NCI-H2029 (cell line): ENCODE results near the gene ADAP1.

Experiments
- DNase-seq: peaks from one replicate; lab custom pipeline; 2025; lab: John Stamatoyannopoulos, UW

The ADAP1 gene

GRCh38 chr7:895451-896052 lies 58.9 kb downstream of the ADAP1 start:
- no peak for DNase-seq

- DNase-seq: no peak
Measured at GRCh38 chr7:894927-895450, 59.5 kb downstream of the ADAP1 start.

- DNase-seq: no peak
Measured at GRCh38 chr7:894164-894867, 60.2 kb downstream of the ADAP1 start.

GRCh38 chr7:893686-894085 lies 60.8 kb downstream of the ADAP1 start:
- no peak for DNase-seq

- DNase-seq: no peak
Measured at GRCh38 chr7:892648-893593, 61.6 kb downstream of the ADAP1 start.

- no peak for DNase-seq
Measured at GRCh38 chr7:891805-892204, 62.7 kb downstream of the ADAP1 start.

GRCh38 chr7:891291-891690 lies 63.2 kb downstream of the ADAP1 start:
- no peak for DNase-seq

GRCh38 chr7:890868-891267 lies 63.6 kb downstream of the ADAP1 start:
- no peak for DNase-seq

GRCh38 chr7:889391-889790 lies 65.1 kb downstream of the ADAP1 start:
- no peak for DNase-seq

GRCh38 chr7:889025-889390 lies 65.5 kb downstream of the ADAP1 start:
- DNase-seq: no peak

GRCh38 chr7:888081-889024 lies 66.1 kb downstream of the ADAP1 start:
- DNase-seq: no peak

GRCh38 chr7:887488-887820 lies 67.0 kb downstream of the ADAP1 start:
- no peak for DNase-seq

- no peak for DNase-seq
Measured at GRCh38 chr7:886626-887487, 67.6 kb downstream of the ADAP1 start.

- DNase-seq: no peak
Measured at GRCh38 chr7:885893-886625, 68.4 kb downstream of the ADAP1 start.

GRCh38 chr7:885261-885892 lies 69.1 kb downstream of the ADAP1 start:
- no peak for DNase-seq

- no peak for DNase-seq
Measured at GRCh38 chr7:884191-885003, 70.1 kb downstream of the ADAP1 start.

GRCh38 chr7:883055-884021 lies 71.1 kb downstream of the ADAP1 start:
- DNase-seq: peak; percentile 69
